ENCODE measurements around the gene HCRTR1. TPM values are rescaled to one million over a fixed set of nuclear protein-coding genes. Genes with fewer than 3 reads are reported as not detected.

The HCRTR1 gene
- total RNA-seq, 1 experiment from 2014 or later: not detected

- DNase-seq: peak in 1 of 2 experiments; percentile 67
- peaks cover 5% of the 10 kb centered on the region; the same call in 1 of the 2 replicates for H3F3A ChIP-seq (ENCODE audit: insufficient read depth, low read depth)
- H3K4me2 ChIP-seq: no peak overlapping the region
- H2AFZ ChIP-seq: no peak overlapping the region
- intact Hi-C loops (cut with micrococcal nuclease; ENCODE audit: unreplicated experiment): loop anchor here (1.0 to 10.0 kb wide), 5 partner anchors 81 to 751 kb away; no protein-coding TSS in a partner anchor
- H4K20me1 ChIP-seq (ENCODE audit: insufficient read depth): no peaks in the 10 kb centered on the region
- no peaks in the 10 kb centered on the region for H3K9me2 ChIP-seq (ENCODE audit: insufficient read depth)
- H3K27me3 ChIP-seq (ENCODE audit: insufficient read depth, low read depth): no peaks in the 10 kb centered on the region
- ChIA-PET CTCF (interaction anchor here (0.7 to 1.4 kb wide), 5 partner anchors 41 to 354 kb away, joined by 3 to 11 read pairs (median 6); no protein-coding TSS in a partner anchor), POLR2A (ENCODE audit: unreplicated experiment) (interaction anchor here (0.5 to 0.6 kb wide), 2 partner anchors 18 to 49 kb away, joined by 3 to 4 read pairs; no protein-coding TSS in a partner anchor)
- no peaks in the 10 kb centered on the region for H3K79me2 ChIP-seq (ENCODE audit: low read depth)
- no peaks in the 10 kb centered on the region for H3K9me3 ChIP-seq (ENCODE audit: insufficient read depth, low read depth)
- TF ChIP-seq CTCF (conservative IDR thresholded peaks at IDR 0.05) (peak; percentile 100), EZH2 (IDR thresholded peaks at IDR 0.05; ENCODE audit: low read depth) (no peak)
- no TSS peak for BruUV-seq (replicated peaks)
- no peaks in the 10 kb centered on the region for H3K36me3 ChIP-seq (ENCODE audit: low read depth)
- no peak overlapping the region for H3K27ac ChIP-seq
- H3K4me1 ChIP-seq (replicated peaks; ENCODE audit: insufficient read depth): peaks cover 18% of the 10 kb centered on the region
- H3K4me3 ChIP-seq: no peak overlapping the region
Measured at GRCh38 chr1:31663622-31664452, 46.3 kb downstream of the HCRTR1 start.

GRCh38 chr1:31664528-31664927 lies 47.0 kb downstream of the HCRTR1 start:
- Histone ChIP-seq H4K20me1 (ENCODE audit: insufficient read depth) (no peaks in the 10 kb centered on the region), H3K9me3 (ENCODE audit: insufficient read depth, low read depth) (no peaks in the 10 kb centered on the region), H3K9me2 (ENCODE audit: insufficient read depth) (no peaks in the 10 kb centered on the region), H3K36me3 (ENCODE audit: low read depth) (no peaks in the 10 kb centered on the region), H3K79me2 (ENCODE audit: low read depth) (no peaks in the 10 kb centered on the region), H3K4me2 (no peak overlapping the region), H3K27ac (no peak overlapping the region), H3K27me3 (ENCODE audit: insufficient read depth, low read depth) (no peaks in the 10 kb centered on the region), H3K4me1 (replicated peaks; ENCODE audit: insufficient read depth) (peaks cover 25% of the 10 kb centered on the region), H2AFZ (no peak overlapping the region), H3F3A (ENCODE audit: insufficient read depth, low read depth) (peaks cover 12% of the 10 kb centered on the region; the same call in 1 of the 2 replicates), H3K4me3 (no peak overlapping the region)
- BruUV-seq (replicated peaks): no TSS peak
- TF ChIP-seq CTCF (conservative IDR thresholded peaks at IDR 0.05) (no peak), EZH2 (IDR thresholded peaks at IDR 0.05; ENCODE audit: low read depth) (no peak)
- ChIA-PET POLR2A (ENCODE audit: unreplicated experiment) (interaction anchor here (0.5 kb wide), 1 partner anchor 17 kb away, joined by 4 read pairs; no protein-coding TSS in a partner anchor), CTCF (interaction anchor here (0.7 to 1.4 kb wide), 5 partner anchors 41 to 353 kb away, joined by 3 to 11 read pairs (median 6); no protein-coding TSS in a partner anchor)
- intact Hi-C loops (cut with micrococcal nuclease; ENCODE audit: unreplicated experiment): loop anchor here (1.0 to 10.0 kb wide), 4 partner anchors 125 to 750 kb away; no protein-coding TSS in a partner anchor
- no peak for DNase-seq

- DNase-seq: no peak
- no TSS peak for BruUV-seq (replicated peaks)
- CTCF ChIA-PET: interaction anchor here (0.6 to 2.4 kb wide), 2 partner anchors 47 to 124 kb away, joined by 3 to 9 read pairs; no protein-coding TSS in a partner anchor
- intact Hi-C loops (cut with micrococcal nuclease; ENCODE audit: unreplicated experiment): loop anchor here (5.0 to 10.0 kb wide), 3 partner anchors 37 to 749 kb away; partner anchors contain the start of gene COL16A1
- no peak overlapping the region for H3K4me3 ChIP-seq
- H4K20me1 ChIP-seq (ENCODE audit: insufficient read depth): no peaks in the 10 kb centered on the region
- H3K9me2 ChIP-seq (ENCODE audit: insufficient read depth): no peaks in the 10 kb centered on the region
- H3F3A ChIP-seq (ENCODE audit: insufficient read depth, low read depth): peaks cover 17% of the 10 kb centered on the region
- no peak overlapping the region for H3K27ac ChIP-seq
- H3K27me3 ChIP-seq (ENCODE audit: insufficient read depth, low read depth): no peaks in the 10 kb centered on the region
- H3K4me2 ChIP-seq: no peak overlapping the region
- no peaks in the 10 kb centered on the region for H3K79me2 ChIP-seq (ENCODE audit: low read depth)
- peaks cover 33% of the 10 kb centered on the region for H3K4me1 ChIP-seq (replicated peaks; ENCODE audit: insufficient read depth)
- H3K9me3 ChIP-seq (ENCODE audit: insufficient read depth, low read depth): no peaks in the 10 kb centered on the region
- H3K36me3 ChIP-seq (ENCODE audit: low read depth): no peaks in the 10 kb centered on the region
- H2AFZ ChIP-seq: no peak overlapping the region
- POLR2A ChIA-PET (ENCODE audit: unreplicated experiment): interaction anchor here (0.6 kb wide), 1 partner anchor 443 kb away, joined by 4 read pairs; the partner anchor contains the start of gene KPNA6
- TF ChIP-seq CTCF (conservative IDR thresholded peaks at IDR 0.05): no peak
- TF ChIP-seq EZH2 (IDR thresholded peaks at IDR 0.05; ENCODE audit: low read depth): no peak
Measured at GRCh38 chr1:31665234-31665878, 47.9 kb downstream of the HCRTR1 start.
